Epithelial cell of esophagus (primary cell): Measurements from ENCODE around the gene SLC5A12.

Experiments used
- DNase-seq: peaks from one replicate; pipeline ENCODE4 v3.0.0; 2010; ENCODE audit warnings: low read depth
- H3K4me3 ChIP-seq: 2 replicates; pipeline ENCODE4 v1.5.1; 2011; ENCODE audit warnings: mild to moderate bottlenecking, low read length, control low read depth
- CTCF ChIP-seq: IDR thresholded peaks from 2 replicates; pipeline ENCODE4 v1.5.1; 2011; ENCODE audit warnings: low read depth, mild to moderate bottlenecking, low read length, control low read depth, inconsistent platforms; ENCODE audit not compliant: insufficient read depth; ENCODE audit errors: missing control alignments

Gene SLC5A12

GRCh38 chr11:26741036-26741435 lies 19.2 kb upstream of the SLC5A12 start:
- no peak overlapping the region for H3K4me3 ChIP-seq
- no peak for DNase-seq
- TF ChIP-seq CTCF, result no peak

DNA sequence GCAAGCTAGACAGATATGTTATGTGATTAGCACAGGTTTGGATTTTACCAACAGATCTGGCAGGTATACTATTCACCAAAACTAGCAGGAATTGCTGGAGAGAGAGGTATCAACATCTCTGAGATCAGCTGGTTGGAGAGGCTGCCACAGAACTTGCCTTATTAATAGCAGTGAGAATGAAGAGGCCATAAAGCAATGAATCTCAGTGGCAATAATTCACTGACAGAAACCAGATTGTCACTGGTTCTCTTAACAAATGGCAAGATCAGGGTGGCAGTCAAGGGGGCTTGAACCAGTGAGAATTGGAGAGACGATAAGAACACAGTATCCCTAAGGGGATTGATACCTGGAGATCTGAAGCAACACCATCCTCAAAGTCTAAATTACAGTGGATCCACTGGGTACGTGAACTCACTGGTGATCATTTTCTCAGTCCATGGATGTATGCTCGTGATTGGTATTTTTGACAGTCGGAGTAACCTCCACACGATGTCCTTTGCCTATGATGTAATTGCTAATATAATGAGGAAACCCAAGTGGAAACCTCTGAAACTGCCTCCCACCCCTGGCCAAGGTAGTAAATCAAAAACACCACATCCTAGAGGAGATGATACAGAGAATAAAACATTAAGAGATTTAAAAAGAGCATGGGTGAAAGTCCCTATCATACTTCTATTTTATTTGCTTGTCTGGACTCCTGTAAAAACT lies 17.7 kb upstream of the SLC5A12 start:
- TF ChIP-seq CTCF, result no peak

GRCh38 chr11:26734691-26735090 lies 12.8 kb upstream of the SLC5A12 start:
- no peak for DNase-seq
- TF ChIP-seq CTCF, result no peak
- no peak overlapping the region for H3K4me3 ChIP-seq

More for the DNA sequence above, 17.7 kb upstream of the SLC5A12 start:
- no peak overlapping the region for H3K4me3 ChIP-seq
- no peak for DNase-seq

- no peak overlapping the region for H3K4me3 ChIP-seq
- DNase-seq, result no peak
- TF ChIP-seq CTCF, result no peak
Measured at GRCh38 chr11:26731084-26731456, 9.2 kb upstream of the SLC5A12 start.

DNA sequence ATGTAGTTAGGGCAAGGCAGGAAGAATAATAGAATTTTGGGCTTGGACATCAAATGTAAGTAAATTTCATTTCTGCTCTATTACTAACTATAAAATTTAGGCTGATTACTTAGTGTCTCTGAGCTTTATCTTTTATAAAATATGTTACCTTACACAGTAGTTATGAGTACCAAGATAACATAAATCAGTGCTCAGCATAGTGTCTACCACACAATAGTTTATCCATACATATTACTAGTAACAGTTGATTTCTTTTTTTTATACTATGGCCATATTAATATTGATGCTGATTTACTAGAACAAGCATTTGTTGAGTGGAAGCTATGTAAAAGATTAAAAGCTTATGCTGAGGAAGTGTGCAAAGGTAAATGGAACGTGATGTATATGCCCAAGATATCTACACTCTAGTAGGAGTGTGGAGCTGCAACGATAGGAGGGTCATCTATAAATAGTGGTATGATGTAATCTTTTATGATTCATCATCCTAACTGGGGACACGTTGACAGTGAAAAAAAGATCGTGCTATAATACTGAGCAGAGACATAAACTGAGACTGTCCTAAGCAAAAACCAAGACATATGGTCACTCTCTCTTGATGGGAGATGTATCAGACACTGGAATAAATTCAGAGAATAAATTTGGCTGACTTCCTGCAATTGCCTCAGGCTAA lies 8.7 kb upstream of the SLC5A12 start:
- peak; percentile 3 for DNase-seq
- no peak for TF ChIP-seq CTCF
- no peak overlapping the region for H3K4me3 ChIP-seq

DNA sequence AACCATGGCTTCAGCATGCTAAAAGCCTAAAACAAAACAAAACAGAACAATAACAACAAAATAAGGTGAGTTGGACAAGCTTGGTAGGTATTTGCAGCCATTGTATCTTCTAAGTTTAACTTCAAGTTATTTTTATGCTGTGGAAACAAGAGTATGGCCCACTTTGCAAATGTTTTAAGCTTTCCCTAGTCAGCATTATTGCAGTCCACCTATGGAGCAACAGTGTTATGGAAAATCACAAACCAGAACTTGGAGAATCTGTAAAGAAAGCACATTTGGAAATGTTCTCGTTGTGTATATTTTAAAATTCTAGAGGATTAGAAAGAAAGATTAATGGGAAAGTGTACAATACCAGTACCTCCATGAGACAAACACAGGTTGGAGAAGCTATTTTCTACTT lies 7.4 kb upstream of the SLC5A12 start:
- H3K4me3 ChIP-seq, result no peak overlapping the region
- DNase-seq, result no peak
- no peak for TF ChIP-seq CTCF

DNA sequence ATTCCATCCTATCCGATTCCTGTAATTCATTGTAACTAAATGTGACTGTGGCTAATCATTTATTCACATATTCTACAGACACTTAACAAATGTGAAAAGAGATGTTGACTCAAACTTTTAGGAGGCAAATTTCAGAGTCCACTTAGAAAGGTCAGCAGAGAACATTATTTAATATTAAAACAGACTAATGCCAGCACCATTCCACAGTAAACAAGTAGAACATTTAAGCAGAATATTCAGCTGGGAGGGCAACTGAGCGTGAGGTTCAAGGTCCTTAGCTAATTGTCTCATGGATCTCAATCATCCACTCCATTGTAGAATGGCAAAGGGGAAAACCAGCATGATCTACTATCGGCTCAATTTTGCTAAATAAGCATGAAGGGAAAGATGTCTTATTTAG lies 5.1 kb upstream of the SLC5A12 start:
- TF ChIP-seq CTCF, result no peak
- H3K4me3 ChIP-seq, result no peak overlapping the region
- no peak for DNase-seq
